HPDE6-E6E7 (cell line): ENCODE data around the gene PCYT2.

ENCODE experiments used
- DNase-seq: peaks from one replicate; pipeline ENCODE4 v3.0.0; 2011; ENCODE audit warnings: missing footprints; ENCODE audit errors: extremely low spot score

PCYT2 gene

GRCh38 chr17:81858967-81859905 is 52.0 kb downstream of the PCYT2 start:
- DNase-seq: no peak

GRCh38 chr17:81858170-81858966 is 52.8 kb downstream of the PCYT2 start:
- no peak for DNase-seq

GRCh38 chr17:81854974-81855774 is 56.0 kb downstream of the PCYT2 start:
- no peak for DNase-seq

GRCh38 chr17:81852237-81852636 is 59.0 kb downstream of the PCYT2 start:
- DNase-seq: no peak

GRCh38 chr17:81851423-81851822 is 59.8 kb downstream of the PCYT2 start:
- DNase-seq: no peak
